GM23338 (cell line): ENCODE data around the gene PPAN. TPM values are rescaled to one million over a fixed set of nuclear protein-coding genes. Genes with fewer than 3 reads are reported as not detected.

Source experiments
- ATAC-seq: fragments of 200-7000 bp; cut with Tn5 transposase; 3 replicates; pipeline ENCODE4 v1.9.1; 2020
- DNase-seq: peaks from one replicate; pipeline ENCODE4 v3.0.0-alpha.2; 2015; ENCODE audit warnings: low spot score
- H2AFZ ChIP-seq: fragments of 200-600 bp; sonication (generic); 2 replicates; pipeline ENCODE4 v1.8.0; 2016; ENCODE audit warnings: antibody characterized with exemption, mild to moderate bottlenecking, moderate library complexity
- H3F3A ChIP-seq: fragments of 200-600 bp; sonication (generic); replicated peaks from 2 replicates; pipeline ENCODE4 v1.8.0; 2017; ENCODE audit warnings: antibody characterized with exemption, mixed run types, low read depth
- H3K27ac ChIP-seq: fragments of 200-600 bp; sonication (generic); 2 replicates; pipeline ENCODE4 v1.6.1; 2016; ENCODE audit warnings: low read depth
- H3K27me3 ChIP-seq: fragments of 200-600 bp; sonication (generic); 2 replicates; pipeline ENCODE4 v1.8.0; 2016; ENCODE audit warnings: mild to moderate bottlenecking, mixed run types, moderate library complexity; ENCODE audit not compliant: insufficient read depth
- H3K36me3 ChIP-seq: fragments of 200-600 bp; sonication (generic); 2 replicates; pipeline ENCODE4 v1.8.0; 2016; ENCODE audit warnings: mild to moderate bottlenecking; ENCODE audit not compliant: insufficient read depth
- H3K4me1 ChIP-seq: fragments of 200-600 bp; sonication (generic); 2 replicates; pipeline ENCODE4 v1.8.0; 2016; ENCODE audit warnings: mild to moderate bottlenecking, moderate library complexity; ENCODE audit not compliant: insufficient read depth
- H3K4me2 ChIP-seq: fragments of 200-600 bp; sonication (generic); 2 replicates; pipeline ENCODE4 v1.7.1; 2017; ENCODE audit warnings: mixed run types
- H3K4me3 ChIP-seq: fragments of 200-600 bp; sonication (generic); 2 replicates; pipeline ENCODE4 v1.6.1; 2016; ENCODE audit warnings: mixed run types
- H3K79me2 ChIP-seq: fragments of 200-600 bp; sonication (generic); replicated peaks from 2 replicates; pipeline ENCODE4 v1.8.0; 2017; ENCODE audit warnings: mild to moderate bottlenecking; ENCODE audit not compliant: insufficient read depth
- H3K9me2 ChIP-seq: fragments of 200-600 bp; sonication (generic); 2 replicates; pipeline ENCODE4 v1.8.0; 2017; ENCODE audit not compliant: insufficient read depth
- H4K20me1 ChIP-seq: fragments of 200-600 bp; sonication (generic); replicated peaks from 2 replicates; pipeline ENCODE4 v1.8.0; 2017; ENCODE audit warnings: mild to moderate bottlenecking; ENCODE audit not compliant: insufficient read depth
- H3K27ac Mint-ChIP-seq: 2 replicates; pipeline ENCODE4 v1.8.0; 2020; ENCODE audit warnings: inconsistent platforms, mild to moderate bottlenecking, moderate library complexity, mixed read lengths
- H3K27me3 Mint-ChIP-seq: 3 replicates; pipeline ENCODE4 v1.8.0; 2022; ENCODE audit warnings: low read depth, mild to moderate bottlenecking, moderate library complexity, mixed read lengths, inconsistent platforms; ENCODE audit not compliant: insufficient read depth, poor library complexity
- H3K36me3 Mint-ChIP-seq: 3 replicates; pipeline ENCODE4 v1.8.0; 2021; ENCODE audit warnings: low read depth, mild to moderate bottlenecking, inconsistent platforms, moderate library complexity, mixed read lengths
- H3K4me1 Mint-ChIP-seq: 3 replicates; pipeline ENCODE4 v1.8.0; 2020; ENCODE audit warnings: mild to moderate bottlenecking, inconsistent platforms, mixed read lengths
- H3K4me3 Mint-ChIP-seq: 3 replicates; pipeline ENCODE4 v1.8.0; 2021; ENCODE audit warnings: moderate library complexity, mild to moderate bottlenecking, inconsistent platforms, mixed read lengths
- H3K9me3 Mint-ChIP-seq: 3 replicates; pipeline ENCODE4 v1.8.0; 2020; ENCODE audit warnings: moderate library complexity, mild to moderate bottlenecking, inconsistent platforms, mixed read lengths
- CREB1 ChIP-seq: fragments of 250-450 bp; sonication (Bioruptor Pico); IDR thresholded peaks from 2 replicates; pipeline ENCODE4 v1.5.0; 2020; ENCODE audit warnings: low read depth, mild to moderate bottlenecking, moderate library complexity
- EZH2phosphoT487 ChIP-seq: fragments of 200-600 bp; sonication (generic); IDR thresholded peaks from one replicate; pipeline ENCODE4 v1.8.1; 2018; ENCODE audit warnings: antibody characterized with exemption; ENCODE audit not compliant: unreplicated experiment
- POLR2AphosphoS5 ChIP-seq: IDR thresholded peaks from 2 replicates; pipeline ENCODE4 v1.6.1; 2016; ENCODE audit warnings: antibody characterized with exemption, low read depth
- STAT1 ChIP-seq: IDR thresholded peaks from one replicate; pipeline ENCODE4 v1.6.1; 2016; ENCODE audit warnings: antibody characterized with exemption; ENCODE audit not compliant: unreplicated experiment
- ZNF114 ChIP-seq: fragments of 250-450 bp; sonication (Bioruptor Pico); IDR thresholded peaks from 2 replicates; pipeline ENCODE4 v1.5.0; 2020; ENCODE audit warnings: mild to moderate bottlenecking, moderate library complexity
- ZNF331 ChIP-seq: fragments of 250-450 bp; sonication (Bioruptor Pico); IDR thresholded peaks from 2 replicates; pipeline ENCODE4 v1.5.0; 2020; ENCODE audit warnings: low read depth, mild to moderate bottlenecking, moderate library complexity
- ZNF462 ChIP-seq: fragments of 250-450 bp; sonication (Bioruptor Pico); IDR thresholded peaks from 2 replicates; pipeline ENCODE4 v1.5.0; 2020; ENCODE audit warnings: mild to moderate bottlenecking, moderate library complexity
- polyA plus RNA-seq: library from polyadenylated mRNA; unstranded; fragments of >200 nt; fragmentation: Nextera tagmentation; extraction: Ambion mirVana; gene quantifications from 2 replicates; pipeline ENCODE4 v1.2.1, GENCODE V29; 2016
- total RNA-seq: library from RNA; depleted of rRNA; stranded (reverse); fragments of >200 nt; shearing (Covaris generic); gene quantifications from 2 replicates; pipeline ENCODE4 v1.2.3, GENCODE V29; 2014
- TF ChIP-seq, protein P1 (sequence below): IDR thresholded peaks from one replicate; pipeline ENCODE4 v1.6.1; 2018; ENCODE audit warnings: antibody characterized with exemption; ENCODE audit not compliant: unreplicated experiment
- TF ChIP-seq, protein P2 (sequence below): IDR thresholded peaks from 2 replicates; pipeline ENCODE4 v1.6.1; 2016; ENCODE audit warnings: antibody characterized with exemption

PPAN gene
- total and polyA plus RNA-seq, 2 experiments from 2014 or later = 71.8 to 81.9 TPM

- H3K79me2 ChIP-seq = no peaks in the 10 kb centered on the region
- no peak overlapping the region for H2AFZ ChIP-seq
- H3K4me1 Mint-ChIP-seq = peaks cover 8% of the 10 kb centered on the region
- no peak for DNase-seq
- 0 out of 2 replicates have a peak, but pooled peaks cover 6% of the 10 kb centered on the region for H3K4me1 ChIP-seq
- peaks cover 6% of the 10 kb centered on the region; the same call in 1 of the 3 replicates for H3K36me3 Mint-ChIP-seq
- ATAC-seq = no peak
- H3K27me3 Mint-ChIP-seq = peaks cover 11% of the 10 kb centered on the region
- no peak overlapping the region for H3K4me3 ChIP-seq
- no peaks in the 10 kb centered on the region for H3K27me3 ChIP-seq
- H3K4me2 ChIP-seq = no peak overlapping the region
- H3K9me2 ChIP-seq = peaks cover 5% of the 10 kb centered on the region; the same call in 1 of the 2 replicates
- H3K9me3 Mint-ChIP-seq = peaks cover 24% of the 10 kb centered on the region
- TF ChIP-seq ZNF331 (CRISPR knock-in tag) = no peak
- TF ChIP-seq EZH2phosphoT487 = no peak
- TF ChIP-seq ZNF114 (CRISPR knock-in tag) = no peak
- TF ChIP-seq CREB1 = no peak
- TF ChIP-seq POLR2AphosphoS5 = no peak
- no peak for TF ChIP-seq STAT1
- TF ChIP-seq, protein P1, sequence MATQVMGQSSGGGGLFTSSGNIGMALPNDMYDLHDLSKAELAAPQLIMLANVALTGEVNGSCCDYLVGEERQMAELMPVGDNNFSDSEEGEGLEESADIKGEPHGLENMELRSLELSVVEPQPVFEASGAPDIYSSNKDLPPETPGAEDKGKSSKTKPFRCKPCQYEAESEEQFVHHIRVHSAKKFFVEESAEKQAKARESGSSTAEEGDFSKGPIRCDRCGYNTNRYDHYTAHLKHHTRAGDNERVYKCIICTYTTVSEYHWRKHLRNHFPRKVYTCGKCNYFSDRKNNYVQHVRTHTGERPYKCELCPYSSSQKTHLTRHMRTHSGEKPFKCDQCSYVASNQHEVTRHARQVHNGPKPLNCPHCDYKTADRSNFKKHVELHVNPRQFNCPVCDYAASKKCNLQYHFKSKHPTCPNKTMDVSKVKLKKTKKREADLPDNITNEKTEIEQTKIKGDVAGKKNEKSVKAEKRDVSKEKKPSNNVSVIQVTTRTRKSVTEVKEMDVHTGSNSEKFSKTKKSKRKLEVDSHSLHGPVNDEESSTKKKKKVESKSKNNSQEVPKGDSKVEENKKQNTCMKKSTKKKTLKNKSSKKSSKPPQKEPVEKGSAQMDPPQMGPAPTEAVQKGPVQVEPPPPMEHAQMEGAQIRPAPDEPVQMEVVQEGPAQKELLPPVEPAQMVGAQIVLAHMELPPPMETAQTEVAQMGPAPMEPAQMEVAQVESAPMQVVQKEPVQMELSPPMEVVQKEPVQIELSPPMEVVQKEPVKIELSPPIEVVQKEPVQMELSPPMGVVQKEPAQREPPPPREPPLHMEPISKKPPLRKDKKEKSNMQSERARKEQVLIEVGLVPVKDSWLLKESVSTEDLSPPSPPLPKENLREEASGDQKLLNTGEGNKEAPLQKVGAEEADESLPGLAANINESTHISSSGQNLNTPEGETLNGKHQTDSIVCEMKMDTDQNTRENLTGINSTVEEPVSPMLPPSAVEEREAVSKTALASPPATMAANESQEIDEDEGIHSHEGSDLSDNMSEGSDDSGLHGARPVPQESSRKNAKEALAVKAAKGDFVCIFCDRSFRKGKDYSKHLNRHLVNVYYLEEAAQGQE = no peak
- TF ChIP-seq ZNF462 (CRISPR knock-in tag) = no peak
- TF ChIP-seq, protein P2, sequence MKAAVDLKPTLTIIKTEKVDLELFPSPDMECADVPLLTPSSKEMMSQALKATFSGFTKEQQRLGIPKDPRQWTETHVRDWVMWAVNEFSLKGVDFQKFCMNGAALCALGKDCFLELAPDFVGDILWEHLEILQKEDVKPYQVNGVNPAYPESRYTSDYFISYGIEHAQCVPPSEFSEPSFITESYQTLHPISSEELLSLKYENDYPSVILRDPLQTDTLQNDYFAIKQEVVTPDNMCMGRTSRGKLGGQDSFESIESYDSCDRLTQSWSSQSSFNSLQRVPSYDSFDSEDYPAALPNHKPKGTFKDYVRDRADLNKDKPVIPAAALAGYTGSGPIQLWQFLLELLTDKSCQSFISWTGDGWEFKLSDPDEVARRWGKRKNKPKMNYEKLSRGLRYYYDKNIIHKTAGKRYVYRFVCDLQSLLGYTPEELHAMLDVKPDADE = no peak
- H3K4me3 Mint-ChIP-seq = no peak overlapping the region
- no peak overlapping the region for H3K27ac ChIP-seq
- no peak overlapping the region for H3K27ac Mint-ChIP-seq
- H4K20me1 ChIP-seq = no peaks in the 10 kb centered on the region
- H3K36me3 ChIP-seq = no peaks in the 10 kb centered on the region
- H3F3A ChIP-seq = no peaks in the 10 kb centered on the region
Measured at GRCh38 chr19:10069046-10069445, 37.1 kb upstream of the PPAN start.
